ENCODE measurements around the gene SPECC1.

Gene SPECC1

DNA sequence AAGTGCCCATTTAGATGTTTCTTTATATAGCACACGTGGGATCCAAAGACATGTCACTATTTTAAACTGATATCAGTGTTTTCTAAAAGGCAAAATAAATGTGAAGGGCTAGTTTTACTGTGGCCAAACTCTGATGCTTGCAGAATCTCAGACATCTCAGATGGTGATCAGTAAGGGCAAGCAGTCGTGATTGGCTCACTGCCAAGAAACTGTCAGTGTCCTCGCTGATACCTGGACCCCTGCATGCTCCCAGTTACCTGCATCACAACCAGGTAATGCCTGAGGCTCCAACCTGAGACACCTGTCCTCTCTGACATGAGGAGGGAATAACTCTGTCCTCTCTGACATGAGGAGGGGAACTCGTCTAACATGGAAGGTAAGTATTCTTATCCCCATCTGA is 114.0 kb downstream of the SPECC1 start:
- H3K4me3 ChIP-seq, result no peak overlapping the region
- H3K27ac ChIP-seq, result no peak overlapping the region
- no peak for DNase-seq (ENCODE audit: low spot score)
- TF ChIP-seq, protein P1, sequence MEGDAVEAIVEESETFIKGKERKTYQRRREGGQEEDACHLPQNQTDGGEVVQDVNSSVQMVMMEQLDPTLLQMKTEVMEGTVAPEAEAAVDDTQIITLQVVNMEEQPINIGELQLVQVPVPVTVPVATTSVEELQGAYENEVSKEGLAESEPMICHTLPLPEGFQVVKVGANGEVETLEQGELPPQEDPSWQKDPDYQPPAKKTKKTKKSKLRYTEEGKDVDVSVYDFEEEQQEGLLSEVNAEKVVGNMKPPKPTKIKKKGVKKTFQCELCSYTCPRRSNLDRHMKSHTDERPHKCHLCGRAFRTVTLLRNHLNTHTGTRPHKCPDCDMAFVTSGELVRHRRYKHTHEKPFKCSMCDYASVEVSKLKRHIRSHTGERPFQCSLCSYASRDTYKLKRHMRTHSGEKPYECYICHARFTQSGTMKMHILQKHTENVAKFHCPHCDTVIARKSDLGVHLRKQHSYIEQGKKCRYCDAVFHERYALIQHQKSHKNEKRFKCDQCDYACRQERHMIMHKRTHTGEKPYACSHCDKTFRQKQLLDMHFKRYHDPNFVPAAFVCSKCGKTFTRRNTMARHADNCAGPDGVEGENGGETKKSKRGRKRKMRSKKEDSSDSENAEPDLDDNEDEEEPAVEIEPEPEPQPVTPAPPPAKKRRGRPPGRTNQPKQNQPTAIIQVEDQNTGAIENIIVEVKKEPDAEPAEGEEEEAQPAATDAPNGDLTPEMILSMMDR (IDR thresholded peaks at IDR 0.05), result no peak

DNA sequence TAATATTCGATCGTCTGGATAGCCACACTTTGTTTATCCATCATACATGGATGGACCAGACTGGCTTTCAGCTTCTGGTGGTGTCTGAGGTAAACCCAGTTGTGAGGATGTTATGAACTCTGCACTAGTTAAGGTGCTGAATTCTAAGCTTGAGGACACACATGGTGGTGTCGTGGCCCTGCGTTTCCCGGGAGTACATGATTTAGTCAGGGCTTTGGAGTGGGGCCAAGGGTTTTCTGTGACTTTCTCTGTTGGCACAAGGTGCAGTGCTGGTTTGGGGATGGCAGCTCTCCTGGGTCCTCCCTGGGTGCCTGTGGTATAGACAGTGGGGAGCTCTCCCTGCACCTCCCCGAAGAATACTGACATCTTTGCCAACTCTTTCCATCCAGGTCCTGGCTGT is 116.6 kb downstream of the SPECC1 start:
- no peak overlapping the region for H3K27ac ChIP-seq
- DNase-seq (ENCODE audit: low spot score), result no peak
- TF ChIP-seq, protein P1 (IDR thresholded peaks at IDR 0.05), result no peak
- H3K4me3 ChIP-seq, result no peak overlapping the region

GRCh38 chr17:20127360-20128035 is 118.3 kb downstream of the SPECC1 start:
- TF ChIP-seq, protein P1 (IDR thresholded peaks at IDR 0.05), result no peak
- no peak for DNase-seq (ENCODE audit: low spot score)
- H3K4me3 ChIP-seq, result no peak overlapping the region
- H3K27ac ChIP-seq, result no peak overlapping the region

- TF ChIP-seq, protein P1 (IDR thresholded peaks at IDR 0.05), result no peak
- Histone ChIP-seq H3K27ac (no peak overlapping the region), H3K4me3 (no peak overlapping the region)
- no peak for DNase-seq (ENCODE audit: low spot score)
These were observed 119.0 kb downstream of the SPECC1 start for GRCh38 chr17:20128036-20128667.

GRCh38 chr17:20133517-20133916 is 124.4 kb downstream of the SPECC1 start:
- Histone ChIP-seq H3K27ac (no peak overlapping the region), H3K4me3 (no peak overlapping the region)
- TF ChIP-seq, protein P1 (IDR thresholded peaks at IDR 0.05), result no peak
- no peak for DNase-seq (ENCODE audit: low spot score)

- no peak for DNase-seq (ENCODE audit: low spot score)
- TF ChIP-seq, protein P1 (IDR thresholded peaks at IDR 0.05), result no peak
These were observed 132.2 kb downstream of the SPECC1 start for GRCh38 chr17:20141198-20141972.

More at GRCh38 chr17:20141198-20141972, 132.2 kb downstream of the SPECC1 start:
- Histone ChIP-seq H3K27ac (no peak overlapping the region), H3K4me3 (no peak overlapping the region)
